Tibial artery (tissue), 4 donors: ENCODE measurements around the gene AKAP9.
"Not testable (repeated sequence)": the region's sequence is repeated elsewhere in the genome, so short reads cannot be mapped to it uniquely, and the experiment has no call there.

Experiments
- DNase-seq, 2 donors: peaks; one replicate each; pipeline ENCODE4 v3.0.0-alpha.2; 2019
- H3K27ac ChIP-seq, 2 donors: fragments of 200-600 bp; sonication (generic) in 1 of 2; 1 replicate in 1 of 2; 2 replicates in 1 of 2; pipeline ENCODE4 v1.5.1; 2018 to 2019; ENCODE audit warnings: mild to moderate bottlenecking in 1 of 2
- H3K27me3 ChIP-seq, 2 donors: fragments of 200-600 bp; sonication (generic) in 1 of 2; one replicate each; pipeline versions ENCODE4 v1.5.1 to v1.6.0; 2016 to 2019
- H3K36me3 ChIP-seq, 3 donors: fragments of 200-600 bp; sonication (generic) in 2 of 3; one replicate each; pipeline ENCODE4 v1.5.1; 2016 to 2019; ENCODE audit warnings: mild to moderate bottlenecking in 2 of 3
- H3K4me1 ChIP-seq, 4 donors: fragments of 200-600 bp; sonication (generic) in 2 of 4; 1 replicate in 3 of 4; 2 replicates in 1 of 4; pipeline ENCODE4 v1.5.1; 2016 to 2019
- H3K4me3 ChIP-seq, 2 donors: fragments of 200-600 bp; sonication (generic) in 1 of 2; 1 replicate in 1 of 2; 2 replicates in 1 of 2; pipeline ENCODE4 v1.5.1; 2018 to 2019; ENCODE audit warnings: mild to moderate bottlenecking in 2 of 2
- H3K9me3 ChIP-seq, 3 donors: fragments of 200-600 bp; sonication (generic) in 1 of 3; one replicate each; pipeline ENCODE4 v1.5.1; 2016 to 2019
- CTCF ChIP-seq, 2 experiments: fragments of 200-600 bp in 1 of 2; fragments of 450-650 bp in 1 of 2; IDR thresholded peaks; one replicate each; pipeline ENCODE4 v1.5.1; 2017 to 2019; ENCODE audit warnings: antibody characterized with exemption in 2 of 2, mild to moderate bottlenecking in 1 of 2, moderate library complexity in 1 of 2
- intact Hi-C: fragments of 100-400 bp; cut with DNase I; formaldehyde crosslinking; loops from one replicate; pipeline ENCODE4 v1.15.0; 2023; ENCODE audit warnings: low total_unique reads

AKAP9 gene

GRCh38 chr7:91957823-91958222 is 17.2 kb downstream of the AKAP9 start:
- no peak for DNase-seq
- Histone ChIP-seq H3K9me3 (no peaks in the 10 kb centered on the region), H3K27ac (no peak overlapping the region), H3K4me3 (no peak overlapping the region), H3K4me1 (peaks cover 0 to 27% (median 11%) of the 10 kb centered on the region in 4 donors), H3K27me3 (no peaks in the 10 kb centered on the region), H3K36me3 (no peaks in the 10 kb centered on the region)
- TF ChIP-seq CTCF (IDR thresholded peaks at IDR 0.05) = no peak
- intact Hi-C loops = no loop called here

- H3K27ac ChIP-seq = no peak overlapping the region
- intact Hi-C loops = no loop called here
- H3K4me3 ChIP-seq = no peak overlapping the region
- no peaks in the 10 kb centered on the region for H3K36me3 ChIP-seq
- H3K4me1 ChIP-seq = peaks cover 0 to 27% (median 11%) of the 10 kb centered on the region in 4 donors
- no peaks in the 10 kb centered on the region for H3K9me3 ChIP-seq
- TF ChIP-seq CTCF (IDR thresholded peaks at IDR 0.05) = no peak
- no peak for DNase-seq
- H3K27me3 ChIP-seq = no peaks in the 10 kb centered on the region
Observed at GRCh38 chr7:91959023-91959422, 18.4 kb downstream of the AKAP9 start.

- H3K4me3 ChIP-seq = no peak overlapping the region
- no peaks in the 10 kb centered on the region for H3K36me3 ChIP-seq
- intact Hi-C loops = no loop called here
- no peak for DNase-seq
- no peak overlapping the region for H3K27ac ChIP-seq
- H3K27me3 ChIP-seq = no peaks in the 10 kb centered on the region
- H3K4me1 ChIP-seq = peaks cover 0 to 27% (median 11%) of the 10 kb centered on the region in 4 donors
- no peaks in the 10 kb centered on the region for H3K9me3 ChIP-seq
- TF ChIP-seq CTCF (IDR thresholded peaks at IDR 0.05) = no peak
Observed at GRCh38 chr7:91961816-91962215, 21.2 kb downstream of the AKAP9 start.

- Histone ChIP-seq H3K36me3 (no peaks in the 10 kb centered on the region), H3K27me3 (no peaks in the 10 kb centered on the region), H3K4me3 (no peak overlapping the region), H3K9me3 (no peaks in the 10 kb centered on the region), H3K27ac (no peak overlapping the region), H3K4me1 (peaks cover 0 to 23% (median 11%) of the 10 kb centered on the region in 4 donors)
- no peak for TF ChIP-seq CTCF (IDR thresholded peaks at IDR 0.05)
- intact Hi-C loops = no loop called here
- no peak for DNase-seq
Observed at GRCh38 chr7:91962419-91962818, 21.8 kb downstream of the AKAP9 start.

GRCh38 chr7:91967513-91967912 is 26.9 kb downstream of the AKAP9 start:
- intact Hi-C loops, H3K4me3 ChIP-seq: not testable (repeated sequence)

GRCh38 chr7:91973639-91974038 is 33.0 kb downstream of the AKAP9 start:
- Histone ChIP-seq H3K36me3 (peaks cover 0 to 12% (median 10%) of the 10 kb centered on the region in 3 donors), H3K9me3 (no peaks in the 10 kb centered on the region), H3K27ac (no peak overlapping the region), H3K27me3 (no peaks in the 10 kb centered on the region), H3K4me1 (peaks cover 0 to 4% (median 0%) of the 10 kb centered on the region in 4 donors), H3K4me3 (no peak overlapping the region)
- no peak for TF ChIP-seq CTCF (IDR thresholded peaks at IDR 0.05)
- intact Hi-C loops = no loop called here
- no peak for DNase-seq

More at GRCh38 chr7:91967513-91967912, 26.9 kb downstream of the AKAP9 start:
- not testable (repeated sequence) for H3K27me3 ChIP-seq, H3K4me1 ChIP-seq, DNase-seq, H3K27ac ChIP-seq, H3K9me3 ChIP-seq, H3K36me3 ChIP-seq
